Right kidney (tissue), 1 donor: ENCODE results near the gene NDUFB3.
"Not testable (repeated sequence)": the region's sequence is repeated elsewhere in the genome, so short reads cannot be mapped to it uniquely, and the experiment has no call there.

Source experiments
- DNase-seq: peaks from one replicate; pipeline ENCODE4 v3.0.0-alpha.2; 2016

Gene NDUFB3

DNA sequence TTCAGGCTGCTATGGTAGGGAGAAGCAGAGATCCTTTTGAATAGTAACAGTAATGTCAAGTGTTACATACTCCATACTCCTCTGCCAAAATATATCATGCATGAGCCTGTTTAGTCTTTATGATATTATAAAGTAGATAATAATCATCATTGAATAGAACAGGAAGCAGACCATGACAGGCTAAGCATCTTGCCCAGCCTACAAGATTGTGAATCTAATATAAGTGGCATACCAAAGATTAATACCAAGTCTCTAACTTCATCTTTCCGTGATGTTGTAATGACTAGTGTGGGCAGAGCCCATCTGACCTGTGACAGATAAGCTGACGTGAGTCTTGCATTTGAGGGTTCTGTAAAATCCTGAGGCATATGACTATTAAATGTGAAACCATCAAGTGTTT, 13.1 kb downstream of the NDUFB3 start:
- DNase-seq: no peak

DNA sequence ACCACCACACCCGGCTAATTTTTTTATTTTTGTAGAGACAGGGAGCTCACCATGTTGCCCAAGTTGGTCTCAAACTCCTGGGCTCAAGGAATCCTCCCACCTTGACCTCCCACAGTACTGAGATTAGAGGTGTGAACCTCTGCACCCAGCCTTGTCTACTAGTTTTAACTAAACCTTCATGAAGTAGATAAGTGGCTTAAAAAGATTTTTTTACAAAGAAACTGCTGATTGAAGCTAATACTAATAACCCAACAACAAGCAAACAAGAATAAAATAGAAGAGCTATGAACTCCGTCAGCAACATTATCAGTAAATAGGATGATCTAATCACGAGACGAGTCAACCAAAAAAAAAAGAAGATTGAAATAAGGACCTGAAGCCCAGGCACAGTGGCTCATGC, 18.8 kb downstream of the NDUFB3 start:
- no peak for DNase-seq

DNA sequence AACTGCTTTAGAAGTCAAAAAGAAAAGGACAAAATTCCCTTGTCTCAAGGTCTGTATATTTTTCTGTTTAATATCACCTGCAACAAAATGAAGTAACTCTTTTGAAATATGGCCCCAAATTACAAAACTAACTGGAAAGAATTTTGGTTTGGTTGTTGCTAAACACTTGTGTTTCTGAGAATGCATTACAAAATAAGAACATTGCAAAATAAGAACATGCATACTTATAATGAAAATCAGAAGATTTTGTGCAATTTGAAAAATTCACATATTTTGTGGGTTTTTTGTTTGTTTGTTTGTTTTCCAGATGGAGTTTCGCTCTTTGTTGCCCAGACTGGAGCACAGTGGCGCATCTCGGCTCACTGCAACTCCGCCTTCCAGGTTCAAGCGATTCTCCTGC, 21.8 kb downstream of the NDUFB3 start:
- DNase-seq: no peak

DNA sequence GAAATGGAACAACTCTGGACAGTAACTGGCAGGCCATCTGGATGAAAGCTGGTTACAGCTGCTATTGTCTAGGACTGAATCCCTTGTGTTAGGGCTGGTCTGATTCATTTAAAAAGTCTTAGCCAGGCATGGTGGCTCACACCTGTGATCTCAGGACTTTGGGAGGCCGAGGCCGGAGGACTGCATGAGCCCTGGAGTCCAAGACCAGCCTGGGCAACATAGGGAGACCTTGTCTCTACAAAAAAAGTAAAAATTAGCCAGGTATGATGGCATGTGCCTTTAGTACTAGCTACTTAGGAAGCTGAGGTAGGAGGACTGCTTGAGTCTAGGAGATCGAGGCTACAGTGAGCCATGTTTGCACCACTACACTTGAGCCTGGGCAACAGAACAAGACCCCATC, 28.7 kb downstream of the NDUFB3 start:
- DNase-seq: no peak

DNA sequence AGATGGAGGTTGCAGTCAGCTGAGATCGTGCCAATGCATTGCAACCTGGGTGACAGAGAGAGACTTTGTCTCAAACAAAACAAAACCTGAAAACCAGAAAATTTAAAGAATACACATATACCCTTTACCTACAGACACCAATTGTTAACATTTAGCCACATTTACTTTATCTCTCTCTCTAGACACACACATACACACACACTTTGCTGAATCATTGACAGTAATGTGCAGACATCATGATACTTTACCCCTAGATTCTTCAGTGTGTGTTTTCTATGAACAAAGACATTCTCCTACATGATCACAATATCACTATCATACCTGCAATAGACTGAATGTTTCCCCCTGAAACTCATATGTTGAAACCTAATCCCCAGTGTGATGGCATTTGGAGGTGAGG, 34.0 kb downstream of the NDUFB3 start:
- no peak for DNase-seq

DNA sequence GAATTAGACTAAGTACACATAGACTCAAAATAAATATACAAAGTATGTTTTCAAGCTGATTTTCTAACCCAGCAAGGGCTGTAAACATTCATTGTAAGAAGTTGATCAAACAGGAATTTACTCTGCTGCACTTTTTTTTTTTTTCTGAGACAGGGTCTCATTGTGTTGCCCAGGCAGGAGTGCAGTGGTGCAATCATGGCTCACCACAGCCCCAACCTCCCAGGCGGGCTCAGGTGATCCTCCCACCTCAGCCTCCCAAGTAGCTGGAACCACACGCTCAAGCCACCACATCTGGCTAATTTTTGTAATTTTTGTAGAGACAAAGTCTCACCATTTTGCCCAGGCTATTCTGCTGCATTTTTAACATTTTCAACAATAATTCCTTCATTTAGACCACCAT, 35.8 kb downstream of the NDUFB3 start:
- no peak for DNase-seq

DNA sequence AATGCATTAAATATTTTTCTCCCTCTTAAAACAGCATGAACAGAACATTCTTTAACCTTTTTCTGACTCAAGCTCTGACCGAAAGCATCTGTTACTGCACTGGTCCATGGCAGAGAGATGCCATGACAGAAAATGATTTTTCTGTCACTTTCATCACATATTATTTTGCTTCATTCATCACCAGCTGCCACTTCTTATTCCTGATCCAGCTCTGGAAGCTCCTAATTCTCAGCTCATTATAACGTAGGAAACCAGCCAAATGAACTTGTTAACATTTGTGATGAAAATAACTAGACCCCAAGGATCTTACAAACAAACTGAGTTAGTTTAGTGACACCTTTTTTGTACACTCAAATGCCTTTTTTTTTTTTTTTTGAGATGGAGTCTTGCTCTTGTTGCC, 36.5 kb downstream of the NDUFB3 start:
- DNase-seq: no peak

DNA sequence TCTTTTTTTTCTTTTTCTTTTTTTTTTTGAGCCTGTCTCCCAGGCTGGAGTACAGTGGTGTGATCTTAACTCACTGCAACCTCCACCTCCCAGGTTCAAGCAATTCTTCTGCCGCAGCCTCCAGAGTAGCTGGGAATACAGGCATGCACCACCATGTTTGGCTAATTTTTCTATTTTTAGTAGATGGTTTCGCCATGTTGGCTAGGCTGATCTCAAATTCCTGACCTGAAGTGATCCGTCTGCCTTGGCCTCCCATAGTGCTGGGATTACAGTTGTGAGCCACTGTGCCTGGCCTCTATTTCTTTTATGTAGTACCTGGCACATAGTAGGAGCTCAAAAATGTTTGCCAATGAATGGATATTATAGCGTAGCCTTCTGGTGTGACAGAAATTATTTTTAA, 37.4 kb downstream of the NDUFB3 start:
- DNase-seq: no peak

DNA sequence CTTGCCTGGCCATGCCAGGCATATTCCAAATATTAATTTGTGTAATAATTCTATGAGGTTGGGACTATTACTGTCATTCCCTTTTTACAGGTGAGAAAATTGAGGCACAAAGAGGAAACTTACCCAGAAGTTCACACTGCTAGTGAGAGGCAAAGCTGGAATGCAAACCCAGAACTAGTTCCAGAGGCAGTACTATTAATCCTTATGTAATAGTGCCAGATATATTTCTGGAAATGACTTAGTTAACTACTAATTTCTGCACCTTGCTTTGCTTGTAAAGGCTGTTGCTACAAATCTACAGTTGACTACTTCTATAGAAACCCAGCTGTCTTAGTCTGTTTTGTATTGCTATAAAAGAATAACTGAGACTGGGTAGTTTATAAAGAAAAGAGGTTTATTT, 38.8 kb downstream of the NDUFB3 start:
- DNase-seq: no peak

DNA sequence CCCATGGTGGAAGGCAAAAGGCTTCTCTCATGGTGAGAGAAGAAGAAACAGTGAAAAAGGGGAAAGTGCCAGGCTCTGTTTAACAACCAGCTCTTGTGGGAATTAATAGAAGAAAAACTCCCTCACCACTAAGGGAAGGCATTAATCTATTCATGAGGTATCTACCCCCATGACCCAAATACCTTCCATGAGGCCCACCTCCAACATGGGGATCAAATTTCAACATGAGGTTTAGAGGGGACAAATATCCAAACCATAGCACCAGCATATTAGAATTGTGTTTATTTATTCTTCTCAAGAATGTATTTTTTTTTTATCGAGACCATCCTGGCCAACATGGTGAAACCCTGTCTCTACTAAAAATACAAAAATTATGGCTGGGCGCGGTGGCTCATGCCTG, 39.3 kb downstream of the NDUFB3 start:
- DNase-seq: no peak

DNA sequence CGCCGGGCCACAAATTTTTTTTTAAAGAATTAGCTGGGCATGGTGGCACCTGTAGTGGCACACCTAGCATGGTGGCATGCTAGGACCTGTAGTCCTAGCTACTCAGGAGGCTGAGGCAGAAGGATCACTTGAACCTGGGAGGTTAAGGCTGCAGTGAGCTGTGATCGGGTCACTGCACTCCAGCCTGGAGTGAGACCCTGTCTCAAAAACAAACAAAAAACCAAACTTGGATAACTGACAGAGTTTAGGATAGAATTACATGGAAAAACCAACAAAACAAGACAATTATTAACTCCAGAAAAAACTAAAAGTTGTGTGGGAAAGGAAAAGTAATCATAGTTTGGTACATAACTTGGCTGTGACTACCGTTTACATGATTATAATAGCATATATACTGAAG, 42.5 kb downstream of the NDUFB3 start:
- DNase-seq: no peak

DNA sequence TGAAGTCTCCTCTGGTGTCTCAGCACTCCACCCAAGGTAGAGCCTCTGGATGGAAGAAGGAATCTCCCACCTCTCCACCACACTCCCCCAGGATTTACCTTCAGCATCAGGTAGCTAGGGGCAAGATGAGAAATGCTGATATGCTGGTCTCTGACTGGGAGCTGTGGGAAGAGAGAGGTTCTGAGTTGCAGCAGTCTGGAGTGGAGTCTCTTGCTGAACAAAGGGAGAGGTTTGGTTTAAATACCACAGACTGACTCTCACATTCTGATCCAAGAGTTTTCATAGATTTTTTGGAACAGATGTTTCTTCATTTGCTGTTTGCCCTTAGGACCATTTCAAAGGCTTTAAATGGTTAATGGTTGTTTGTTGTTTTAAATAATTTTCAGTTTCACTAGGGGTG, 43.0 kb downstream of the NDUFB3 start:
- DNase-seq: no peak

DNA sequence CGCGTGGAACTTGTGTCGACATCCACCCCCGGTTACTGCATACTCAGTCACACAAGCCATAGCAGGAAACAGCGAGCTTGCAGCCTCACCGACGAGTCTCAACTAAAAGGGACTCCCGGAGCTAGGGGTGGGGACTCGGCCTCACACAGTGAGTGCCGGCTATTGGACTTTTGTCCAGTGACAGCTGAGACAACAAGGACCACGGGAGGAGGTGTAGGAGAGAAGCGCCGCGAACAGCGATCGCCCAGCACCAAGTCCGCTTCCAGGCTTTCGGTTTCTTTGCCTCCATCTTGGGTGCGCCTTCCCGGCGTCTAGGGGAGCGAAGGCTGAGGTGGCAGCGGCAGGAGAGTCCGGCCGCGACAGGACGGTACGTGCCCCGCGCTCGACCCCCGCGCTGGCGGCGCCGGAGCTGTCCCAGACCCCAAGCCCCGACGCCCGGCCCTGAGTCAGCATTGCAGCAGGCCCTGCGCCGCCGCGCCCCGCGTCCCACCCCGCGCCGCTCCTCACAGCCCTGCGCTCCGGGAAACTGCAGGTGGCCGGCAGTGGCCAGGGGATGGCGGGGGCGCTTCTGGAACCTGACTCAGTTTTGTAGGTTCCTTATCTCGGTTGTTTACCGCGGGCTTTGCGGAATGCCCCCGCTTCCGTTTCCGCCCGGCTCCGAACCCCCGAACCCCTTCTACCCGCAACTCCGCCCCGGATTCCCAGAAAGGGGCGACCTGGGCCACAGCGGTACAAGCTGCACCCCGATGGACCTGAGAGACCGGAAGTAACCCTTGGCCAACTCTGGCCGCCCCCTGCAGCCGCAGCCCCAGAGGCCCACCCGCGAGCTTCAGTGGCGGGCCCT, 44.5 kb downstream of the NDUFB3 start, which contains the start of gene CFLAR:
Gene CFLAR (plus strand): TSS at position 50 of the 844 bp plus-strand sequence. CDS start 13,702 bp downstream, outside the sequence.
- peak; percentile 95 for DNase-seq

DNA sequence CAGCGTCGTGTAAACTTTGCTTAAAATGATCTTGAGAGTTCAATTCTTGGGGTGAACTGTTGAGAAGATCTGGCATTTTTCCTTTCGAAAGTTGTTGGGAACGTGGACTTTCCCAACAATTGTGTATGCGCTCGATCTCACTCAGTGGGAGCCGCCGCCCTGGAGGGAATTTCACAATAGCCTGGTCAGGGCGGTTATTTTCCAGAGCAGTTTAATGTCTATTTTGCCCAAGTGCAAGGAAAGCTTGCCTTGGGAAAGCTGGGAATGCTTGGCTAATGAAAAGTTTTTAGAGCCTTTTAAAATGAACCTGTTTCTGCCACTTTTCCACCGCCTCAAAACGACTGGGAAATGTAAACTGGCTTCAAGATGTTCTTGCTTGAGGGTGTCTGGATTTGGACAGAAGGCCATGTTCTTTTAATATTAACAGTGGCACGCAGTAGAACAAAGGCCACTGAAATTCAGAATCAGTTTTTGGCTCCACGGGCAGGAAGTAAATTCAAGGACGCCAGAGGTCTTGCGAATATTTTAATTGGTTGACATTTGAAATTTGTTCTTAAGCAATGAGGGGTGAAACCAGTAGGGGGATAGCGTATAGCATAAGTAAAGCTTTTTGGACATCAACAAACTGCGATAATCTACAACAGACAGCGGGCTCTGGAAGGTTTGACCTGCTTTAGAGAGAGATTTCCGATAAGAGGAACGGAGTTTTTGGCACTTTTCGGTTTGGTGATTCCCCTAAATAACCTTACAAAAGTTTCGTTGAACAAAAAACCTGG, 45.3 kb downstream of the NDUFB3 start:
- DNase-seq: peak; percentile 86

DNA sequence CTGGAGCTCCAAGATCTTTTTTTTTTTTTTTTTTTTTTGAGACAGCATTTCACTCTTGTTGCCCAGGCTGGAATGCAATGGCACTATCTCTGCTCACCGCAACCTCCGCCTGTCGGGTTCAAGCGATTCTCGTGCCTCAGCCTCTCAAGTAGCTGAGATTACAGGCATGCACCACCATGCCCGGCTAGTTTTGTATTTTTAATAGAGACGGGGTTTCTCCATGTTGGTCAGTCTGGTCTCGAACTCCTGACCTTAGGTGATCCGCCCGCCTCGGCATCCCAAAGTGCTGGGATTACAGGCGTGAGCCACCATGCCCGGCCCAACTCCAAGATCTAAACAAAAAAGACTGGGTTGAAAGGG, 45.9 kb downstream of the NDUFB3 start:
- not testable (repeated sequence) for DNase-seq

DNA sequence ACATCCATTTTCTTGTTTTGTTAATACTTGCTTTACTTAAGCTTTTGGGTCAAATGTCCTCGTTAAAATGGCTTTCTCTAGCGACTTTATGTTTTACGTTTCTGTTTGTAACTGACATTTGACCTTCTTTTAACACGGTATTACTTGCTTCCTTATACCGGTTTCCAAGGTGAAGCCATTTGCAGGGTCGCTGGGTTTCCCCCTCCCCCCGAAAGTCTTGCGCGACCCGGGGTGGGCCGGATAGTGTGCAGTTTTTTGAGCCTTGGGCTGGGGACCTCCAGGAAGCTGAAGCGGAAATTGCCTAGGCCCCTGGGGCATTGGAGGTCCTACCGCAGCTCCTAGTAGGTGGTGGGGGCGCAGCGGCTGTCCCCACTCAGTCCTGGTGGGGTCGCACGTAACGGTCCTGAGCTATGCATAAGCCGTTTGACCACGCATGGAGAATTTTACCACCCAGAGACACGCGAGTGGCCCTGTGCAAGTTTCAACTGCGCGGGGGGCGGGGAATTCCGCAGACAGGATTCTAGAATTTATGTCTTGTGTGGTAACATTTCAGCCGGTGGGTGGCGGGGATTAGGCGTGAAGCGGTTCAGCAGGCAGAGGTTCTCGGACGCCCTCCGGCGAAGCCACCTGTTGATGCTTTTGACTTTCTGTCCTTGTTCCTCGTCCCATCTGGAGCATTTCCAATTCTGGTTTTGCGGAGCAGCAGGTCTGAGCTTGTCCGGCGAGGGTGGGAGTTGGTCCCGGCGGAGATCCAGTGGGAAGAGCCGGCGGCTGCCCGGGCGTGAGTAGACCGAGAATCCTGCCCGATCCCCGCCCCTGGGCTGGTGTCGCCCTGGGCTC, 46.5 kb downstream of the NDUFB3 start:
- DNase-seq: peak; percentile 82

DNA sequence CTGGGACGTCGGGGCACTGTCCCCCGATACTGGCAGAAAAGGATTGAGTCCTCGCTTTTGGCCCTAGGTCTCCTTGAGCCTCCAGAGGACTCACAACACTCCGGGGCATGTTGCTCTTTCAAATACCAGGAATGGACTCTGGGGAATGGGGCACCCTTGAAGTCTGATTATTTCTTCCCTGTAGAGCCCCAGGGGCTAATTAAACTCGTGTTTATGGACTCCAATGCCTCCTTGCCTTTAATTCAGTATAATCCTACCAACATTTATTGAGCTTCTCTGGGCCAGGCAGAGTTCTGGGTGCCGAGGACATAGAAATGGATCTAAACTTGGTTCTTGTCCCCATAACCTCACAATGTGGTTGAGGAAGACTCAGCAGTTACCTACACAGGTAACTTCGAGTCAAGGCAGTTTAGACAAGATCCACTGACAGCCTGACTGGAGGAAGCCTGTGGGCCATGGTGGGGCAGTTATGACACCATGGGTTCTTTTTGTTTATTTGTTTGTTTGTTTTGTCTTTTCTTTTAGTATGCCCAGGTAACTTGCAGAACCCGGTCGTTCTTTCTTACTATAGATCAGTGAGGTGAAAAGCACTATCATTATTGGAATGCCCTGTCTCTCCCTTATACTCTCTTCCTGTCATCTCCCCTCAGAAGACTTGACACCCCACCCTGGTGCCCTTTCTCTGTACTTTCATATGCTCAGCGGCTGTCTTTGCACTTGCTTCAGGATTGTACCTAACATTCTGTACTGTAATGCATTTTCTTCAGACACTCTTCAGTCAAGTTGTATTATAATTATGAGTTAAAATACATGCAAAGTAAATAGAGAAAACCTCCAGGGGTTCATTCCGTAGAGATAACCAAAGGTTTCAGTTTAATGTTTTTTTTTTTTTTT, 47.4 kb downstream of the NDUFB3 start:
- no peak for DNase-seq

DNA sequence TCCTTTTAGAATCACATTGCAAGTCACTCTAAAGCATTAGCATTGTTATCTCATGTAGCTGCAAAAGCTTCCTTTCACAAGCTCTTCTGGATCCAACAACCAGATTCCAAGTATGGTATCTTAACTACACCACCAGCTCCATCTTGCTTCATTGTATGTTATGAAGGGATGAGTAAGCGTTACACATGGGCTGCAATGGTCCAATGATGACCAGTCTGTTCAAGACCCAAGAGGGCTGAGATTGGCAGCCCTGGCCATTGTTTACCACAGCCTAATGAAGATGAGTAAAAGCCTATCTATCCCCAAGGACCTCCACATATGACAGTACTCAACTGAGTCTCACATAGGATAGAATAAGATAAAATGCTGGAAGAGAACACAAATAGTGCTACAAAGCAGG, 50.5 kb downstream of the NDUFB3 start:
- no peak for DNase-seq

DNA sequence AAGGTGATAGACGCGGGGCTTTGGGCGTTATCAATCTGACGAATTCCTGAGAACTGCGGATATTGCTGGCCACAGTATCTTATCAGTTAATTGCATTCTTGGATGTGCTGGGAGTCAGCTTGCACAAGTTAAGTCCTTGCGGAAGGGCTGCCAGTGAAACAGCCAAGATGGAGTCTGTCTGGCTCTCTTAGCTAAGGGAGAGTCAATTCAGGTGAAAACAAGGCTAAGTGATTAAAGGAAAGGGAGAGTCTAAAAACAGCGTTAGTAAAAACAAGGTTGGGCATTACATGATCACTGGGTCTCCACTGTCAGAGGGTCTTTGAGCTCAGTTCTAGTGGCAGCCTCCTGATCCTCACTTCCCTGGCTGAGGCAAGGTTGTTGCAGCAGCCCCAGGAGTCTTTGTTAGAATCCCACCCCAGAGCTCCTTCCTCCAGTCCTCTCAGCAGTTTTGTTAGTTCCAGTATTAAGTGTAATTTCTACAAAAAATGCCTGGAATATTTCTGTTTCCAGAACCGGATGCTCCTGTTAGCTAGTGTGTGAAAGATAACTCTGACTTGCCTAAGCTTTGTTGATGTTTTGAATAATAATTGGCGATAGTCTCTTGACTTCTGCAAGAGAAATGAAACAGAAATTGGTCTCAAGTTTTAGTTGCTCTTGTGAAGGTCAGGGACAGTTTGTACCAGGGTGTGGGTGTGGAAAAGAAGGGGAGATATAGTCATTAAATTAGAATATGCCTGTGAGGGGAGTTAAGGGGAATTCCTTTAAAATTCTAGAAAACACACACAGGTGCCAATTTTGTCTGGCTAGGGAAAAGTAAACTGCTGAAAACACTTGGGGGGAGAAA, 54.7 kb downstream of the NDUFB3 start:
- no peak for DNase-seq

DNA sequence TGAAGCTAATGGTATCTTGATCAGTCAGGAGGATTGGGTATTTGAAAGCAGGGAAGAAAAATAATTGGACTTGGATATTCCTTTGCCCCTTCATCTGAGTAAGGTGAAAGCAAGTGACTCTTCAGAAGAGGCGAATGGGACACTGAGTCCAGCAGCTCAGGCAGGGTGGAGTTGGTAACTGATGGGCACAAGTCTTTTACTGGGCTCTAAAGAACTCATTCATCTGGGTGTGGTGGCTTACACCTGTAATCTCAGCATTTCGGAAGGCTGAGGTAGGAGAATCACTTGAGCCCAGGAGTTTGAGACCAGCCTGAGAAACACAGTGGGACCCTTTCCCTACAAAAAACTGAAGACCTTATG, 55.3 kb downstream of the NDUFB3 start:
- no peak for DNase-seq

DNA sequence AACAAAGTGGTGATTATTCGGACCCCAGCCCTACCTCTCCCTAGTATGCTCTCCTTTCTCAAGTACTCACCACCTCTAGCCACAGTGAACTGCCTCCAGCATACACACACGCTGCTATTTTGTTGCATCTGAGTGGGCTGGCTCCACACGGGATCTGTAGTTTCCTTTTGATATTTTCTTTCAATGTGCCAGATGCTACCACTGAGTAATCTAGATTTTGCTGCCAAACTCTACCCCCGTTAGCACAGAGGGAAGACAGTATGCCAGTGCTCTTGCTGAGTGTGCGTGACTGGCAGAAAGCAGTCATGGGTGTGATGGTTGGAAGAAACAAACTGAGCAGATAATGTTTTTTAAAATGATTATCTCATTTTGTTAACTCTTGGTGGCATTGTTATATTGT, 55.8 kb downstream of the NDUFB3 start:
- DNase-seq: no peak
